ENCODE measurements around the gene PTPRG.

DNA sequence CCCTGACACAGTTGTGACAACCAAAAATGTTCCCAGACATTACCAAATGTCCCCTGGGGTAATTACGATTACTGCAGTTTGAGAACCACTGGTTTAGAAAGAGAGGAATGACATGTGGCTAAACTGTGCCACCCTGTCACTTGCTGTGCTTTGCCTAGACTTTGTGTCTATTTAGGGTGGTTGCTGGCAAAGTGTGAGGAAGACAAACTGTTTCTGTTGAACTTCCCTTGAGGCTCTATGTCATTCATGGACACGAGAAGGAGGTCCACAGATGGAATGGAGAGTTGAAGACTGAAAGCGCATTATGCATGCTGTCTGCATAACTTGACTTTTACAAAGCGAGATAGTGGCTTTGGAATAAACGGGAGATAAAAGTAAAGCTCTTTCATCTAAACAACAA is 495.3 kb downstream of the PTPRG start:
- TF ChIP-seq, protein P1, sequence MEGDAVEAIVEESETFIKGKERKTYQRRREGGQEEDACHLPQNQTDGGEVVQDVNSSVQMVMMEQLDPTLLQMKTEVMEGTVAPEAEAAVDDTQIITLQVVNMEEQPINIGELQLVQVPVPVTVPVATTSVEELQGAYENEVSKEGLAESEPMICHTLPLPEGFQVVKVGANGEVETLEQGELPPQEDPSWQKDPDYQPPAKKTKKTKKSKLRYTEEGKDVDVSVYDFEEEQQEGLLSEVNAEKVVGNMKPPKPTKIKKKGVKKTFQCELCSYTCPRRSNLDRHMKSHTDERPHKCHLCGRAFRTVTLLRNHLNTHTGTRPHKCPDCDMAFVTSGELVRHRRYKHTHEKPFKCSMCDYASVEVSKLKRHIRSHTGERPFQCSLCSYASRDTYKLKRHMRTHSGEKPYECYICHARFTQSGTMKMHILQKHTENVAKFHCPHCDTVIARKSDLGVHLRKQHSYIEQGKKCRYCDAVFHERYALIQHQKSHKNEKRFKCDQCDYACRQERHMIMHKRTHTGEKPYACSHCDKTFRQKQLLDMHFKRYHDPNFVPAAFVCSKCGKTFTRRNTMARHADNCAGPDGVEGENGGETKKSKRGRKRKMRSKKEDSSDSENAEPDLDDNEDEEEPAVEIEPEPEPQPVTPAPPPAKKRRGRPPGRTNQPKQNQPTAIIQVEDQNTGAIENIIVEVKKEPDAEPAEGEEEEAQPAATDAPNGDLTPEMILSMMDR (IDR thresholded peaks at IDR 0.05): no peak
- no peak for TF ChIP-seq POLR2A (IDR thresholded peaks at IDR 0.05)

Measured in adrenal gland (tissue), 5 donors.